T47D (cell line): ENCODE data around the gene CCDC88C.
"Not testable (repeated sequence)": the region's sequence is repeated elsewhere in the genome, so short reads cannot be mapped to it uniquely, and the experiment has no call there.

Experiments
- DNase-seq, 2 experiments: peaks; one replicate each; pipeline versions ENCODE4 v3.0.0 to v3.0.0-alpha.2; 2011 to 2012; ENCODE audit warnings: low read depth in 1 of 2, low spot score in 1 of 2
- JUND ChIP-seq: IDR thresholded peaks from 2 replicates; pipeline ENCODE4 v1.6.1; 2012; ENCODE audit warnings: low read depth
- in situ Hi-C: cut with HindIII; loops from 2 replicates; pipeline ENCODE4 v1.10.0; 2016; ENCODE audit warnings: low sequenced_read_pairs, low pct_unique_long_range_greater_than_20kb

Gene CCDC88C

DNA sequence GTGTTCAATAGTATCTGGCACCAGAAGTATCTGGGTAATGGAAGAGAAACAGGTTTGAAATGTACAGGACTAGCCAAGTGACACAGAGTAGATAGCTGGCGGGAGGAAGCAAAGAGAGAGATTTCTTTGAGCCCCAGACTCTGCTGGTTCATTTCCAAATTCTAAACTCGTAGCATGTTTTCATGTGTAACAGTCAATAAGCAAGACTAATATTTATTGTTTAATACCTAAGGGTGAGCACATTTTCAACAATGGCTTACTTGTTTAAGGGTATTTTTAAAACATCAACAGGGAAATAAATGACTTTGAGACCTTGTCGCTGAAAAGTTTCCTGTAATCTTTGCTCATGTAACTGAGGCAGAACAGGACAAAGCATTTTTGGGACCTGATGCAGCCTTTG, 11.8 kb upstream of the CCDC88C start:
- DNase-seq = no peak
- no peak for TF ChIP-seq JUND
- in situ Hi-C loops = no loop called here

DNA sequence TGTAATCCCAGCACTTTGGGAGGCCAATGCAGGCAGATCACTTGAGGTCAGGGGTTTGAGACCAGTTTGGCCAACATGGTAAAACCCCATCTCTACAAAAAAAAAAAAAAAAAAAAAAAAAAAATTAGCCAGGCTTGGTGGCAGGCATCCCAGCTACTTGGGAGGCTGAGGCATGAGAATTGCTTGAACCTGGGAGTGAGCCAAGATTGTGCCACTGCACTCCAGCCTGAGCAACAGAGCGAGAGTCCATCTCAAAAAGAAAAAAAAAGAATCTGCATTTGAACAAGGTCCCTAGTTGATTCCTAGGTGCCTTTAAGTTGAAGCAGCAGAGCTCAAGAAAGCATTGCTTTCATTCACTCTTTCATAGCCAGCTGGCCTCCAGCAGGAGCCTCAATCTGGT, 11.3 kb upstream of the CCDC88C start:
- in situ Hi-C loops = not testable (repeated sequence)

GRCh38 chr14:91425531-91425944, 7.9 kb upstream of the CCDC88C start:
- DNase-seq, in situ Hi-C loops: not testable (repeated sequence)

More for the DNA sequence above, 11.3 kb upstream of the CCDC88C start:
- not testable (repeated sequence) for DNase-seq

DNA sequence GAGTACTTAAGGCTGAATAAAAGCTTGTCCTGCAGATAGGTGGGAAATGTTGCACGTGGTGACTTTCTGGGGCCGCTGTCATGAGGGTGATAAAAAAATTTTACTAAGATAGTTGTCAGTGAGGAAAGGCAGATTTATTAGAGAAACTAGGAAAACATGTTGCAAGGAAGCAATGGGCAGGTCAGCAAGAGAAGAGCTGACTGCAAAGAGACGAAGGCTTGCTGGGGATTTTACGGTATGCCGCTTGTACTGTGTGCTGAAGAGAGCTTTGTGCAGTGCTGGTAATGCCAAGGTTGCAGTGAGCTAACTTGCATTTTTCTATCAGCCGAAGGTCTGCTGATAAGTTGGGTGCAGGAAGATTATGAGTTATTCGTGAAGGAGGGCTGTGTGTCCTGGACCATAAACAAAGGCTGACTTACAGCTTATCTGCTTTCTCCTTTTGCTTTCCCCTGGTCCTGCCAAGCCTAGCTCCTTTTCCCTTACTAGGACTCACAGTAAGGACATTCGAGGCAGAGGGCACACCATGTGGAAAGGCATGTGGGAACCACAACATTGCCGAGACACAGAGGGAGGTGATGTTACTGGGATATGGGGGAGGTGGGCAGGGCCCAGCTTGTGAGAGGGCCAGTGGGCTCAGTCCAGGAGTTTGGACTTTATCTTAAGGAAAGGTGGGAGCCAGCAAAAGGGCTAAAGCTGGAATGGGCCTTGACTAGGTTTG, 7.4 kb upstream of the CCDC88C start:
- in situ Hi-C loops = no loop called here
- DNase-seq = no peak
- TF ChIP-seq JUND = no peak

DNA sequence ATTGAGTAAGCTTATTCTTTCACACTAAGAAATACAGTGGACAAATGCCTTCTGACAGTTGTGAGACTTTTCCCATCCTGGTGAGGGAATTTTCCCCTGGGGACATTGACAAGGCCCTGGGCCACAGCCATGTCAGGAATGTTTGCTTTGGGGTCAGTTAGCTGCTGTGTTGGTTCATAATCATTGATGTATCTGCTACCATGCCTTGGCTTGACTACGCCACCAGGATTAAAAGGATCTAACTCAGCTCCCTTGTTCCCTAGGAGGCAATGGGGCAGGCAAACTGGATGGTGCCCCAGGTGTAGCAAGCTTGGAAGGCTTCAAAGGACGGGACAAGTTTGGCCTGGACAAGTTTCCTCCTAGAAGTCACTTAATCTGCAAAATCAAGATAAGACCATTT, 3.1 kb upstream of the CCDC88C start:
- in situ Hi-C loops = no loop called here
- peak in 1 of 2 experiments; percentile 70 for DNase-seq
- no peak for TF ChIP-seq JUND

GRCh38 chr14:91419451-91419850, 1.8 kb upstream of the CCDC88C start:
- peak in 1 of 2 experiments; percentile 20 for DNase-seq
- in situ Hi-C loops = no loop called here
- TF ChIP-seq JUND = no peak

DNA sequence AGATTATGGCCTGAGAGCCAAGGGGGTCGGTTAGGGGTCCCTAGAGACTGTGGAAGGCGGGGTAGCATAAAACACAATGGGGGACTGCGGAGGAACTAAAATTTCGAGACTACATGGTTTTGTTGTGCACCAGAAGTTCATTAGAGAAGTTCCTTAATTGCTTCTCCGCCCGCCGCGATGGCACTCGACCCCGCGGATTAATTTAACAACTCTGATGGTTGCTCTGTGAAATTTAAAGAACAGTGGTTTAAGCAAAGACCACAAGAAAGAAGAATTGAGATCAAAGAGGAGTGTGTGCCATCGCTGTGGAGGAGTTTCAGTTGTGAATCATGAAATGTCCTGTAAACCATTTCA, 1.4 kb upstream of the CCDC88C start:
- no peak for TF ChIP-seq JUND
- in situ Hi-C loops = no loop called here
- no peak for DNase-seq

GRCh38 chr14:91418387-91419043, 895 bp upstream of the CCDC88C start:
- TF ChIP-seq JUND = no peak
- in situ Hi-C loops = no loop called here
- peak; percentile 51 to 83 for DNase-seq

GRCh38 chr14:91417983-91418386, 365 bp upstream of the CCDC88C start:
- DNase-seq = peak; percentile 72 to 87
- no peak for TF ChIP-seq JUND
- in situ Hi-C loops = no loop called here

DNA sequence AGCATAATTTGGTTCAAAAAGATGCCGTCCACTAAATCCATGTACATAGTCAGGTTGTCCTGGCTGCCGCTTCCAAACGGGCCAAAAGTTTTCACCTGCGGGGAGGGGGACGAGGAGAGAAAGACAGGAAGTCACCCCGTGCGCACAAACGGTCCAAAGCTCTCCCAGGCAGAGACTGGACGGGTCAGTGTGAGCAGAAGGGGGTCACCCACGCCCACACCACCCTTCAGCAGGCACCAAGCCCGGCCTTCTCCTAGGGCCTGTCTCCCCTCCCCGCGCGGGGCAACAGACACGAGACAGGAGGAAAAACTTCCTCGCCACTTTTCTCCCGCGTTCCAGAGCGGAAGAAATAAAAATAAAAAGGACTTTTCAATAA, 888 bp downstream of the CCDC88C start:
- DNase-seq = peak in 1 of 2 experiments; percentile 44
- no peak for TF ChIP-seq JUND
- in situ Hi-C loops = no loop called here

GRCh38 chr14:91415794-91416743, 1.6 kb downstream of the CCDC88C start:
- in situ Hi-C loops = no loop called here
- no peak for DNase-seq
- no peak for TF ChIP-seq JUND

DNA sequence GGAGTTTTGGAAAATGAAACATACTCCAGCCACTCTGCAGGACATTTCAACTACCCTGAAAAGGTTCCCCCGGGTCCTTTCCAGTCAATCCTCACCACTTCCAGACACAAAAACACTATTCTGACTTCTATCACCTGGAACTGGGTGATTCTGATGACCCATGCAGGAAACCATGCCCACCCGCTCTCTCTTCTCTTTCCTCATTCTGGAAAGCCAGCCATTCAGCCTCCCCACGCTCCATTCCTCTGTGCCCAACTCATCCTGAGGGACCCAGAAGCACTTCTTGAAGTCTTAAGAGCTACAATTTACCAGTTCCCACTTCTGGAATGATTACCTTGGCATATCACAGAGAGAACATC, 3.2 kb downstream of the CCDC88C start:
- no peak for DNase-seq
- TF ChIP-seq JUND = no peak
- in situ Hi-C loops = no loop called here
